ENCODE results near the gene CSF3R.

CSF3R gene

DNA sequence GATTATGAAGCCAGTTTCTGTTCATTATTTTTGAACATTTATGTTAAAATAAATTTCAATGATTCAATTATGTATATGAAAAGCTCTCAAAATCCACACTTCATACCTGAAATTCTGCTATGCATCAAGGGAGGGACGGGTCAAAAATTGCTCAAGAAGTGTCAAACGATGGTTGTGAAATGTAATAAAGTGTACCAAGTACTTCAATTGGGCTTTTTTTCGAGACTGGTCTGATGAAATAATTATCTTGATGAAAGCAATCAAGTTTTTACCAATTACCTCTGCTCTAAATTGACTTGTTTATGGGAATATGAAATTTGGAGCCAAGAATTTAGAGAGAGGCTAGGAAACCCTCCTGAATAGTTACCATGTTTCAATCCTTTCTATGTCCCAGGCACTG lies 40.4 kb downstream of the CSF3R start:
- no peaks in the 10 kb centered on the region for H3K9me3 Mint-ChIP-seq
- H3K4me1 Mint-ChIP-seq: no peaks in the 10 kb centered on the region
- peaks cover 7% of the 10 kb centered on the region for H3K36me3 Mint-ChIP-seq (ENCODE audit: low read depth)
- no peak overlapping the region for H3K4me3 Mint-ChIP-seq
- no peak overlapping the region for H3K27ac Mint-ChIP-seq
- H3K27me3 Mint-ChIP-seq (ENCODE audit: low read depth): no peaks in the 10 kb centered on the region
- TF ChIP-seq, protein P1, sequence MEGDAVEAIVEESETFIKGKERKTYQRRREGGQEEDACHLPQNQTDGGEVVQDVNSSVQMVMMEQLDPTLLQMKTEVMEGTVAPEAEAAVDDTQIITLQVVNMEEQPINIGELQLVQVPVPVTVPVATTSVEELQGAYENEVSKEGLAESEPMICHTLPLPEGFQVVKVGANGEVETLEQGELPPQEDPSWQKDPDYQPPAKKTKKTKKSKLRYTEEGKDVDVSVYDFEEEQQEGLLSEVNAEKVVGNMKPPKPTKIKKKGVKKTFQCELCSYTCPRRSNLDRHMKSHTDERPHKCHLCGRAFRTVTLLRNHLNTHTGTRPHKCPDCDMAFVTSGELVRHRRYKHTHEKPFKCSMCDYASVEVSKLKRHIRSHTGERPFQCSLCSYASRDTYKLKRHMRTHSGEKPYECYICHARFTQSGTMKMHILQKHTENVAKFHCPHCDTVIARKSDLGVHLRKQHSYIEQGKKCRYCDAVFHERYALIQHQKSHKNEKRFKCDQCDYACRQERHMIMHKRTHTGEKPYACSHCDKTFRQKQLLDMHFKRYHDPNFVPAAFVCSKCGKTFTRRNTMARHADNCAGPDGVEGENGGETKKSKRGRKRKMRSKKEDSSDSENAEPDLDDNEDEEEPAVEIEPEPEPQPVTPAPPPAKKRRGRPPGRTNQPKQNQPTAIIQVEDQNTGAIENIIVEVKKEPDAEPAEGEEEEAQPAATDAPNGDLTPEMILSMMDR (IDR thresholded peaks at IDR 0.05; ENCODE audit: unreplicated experiment in 3 of 3): no peak

GRCh38 chr1:36440646-36441045 lies 42.1 kb downstream of the CSF3R start:
- Mint-ChIP-seq H3K4me3 (no peak overlapping the region), H3K9me3 (no peaks in the 10 kb centered on the region), H3K27ac (peak overlapping the region in 1 of 3 experiments; percentile 85), H3K4me1 (no peaks in the 10 kb centered on the region), H3K36me3 (ENCODE audit: low read depth) (peaks cover 17% of the 10 kb centered on the region), H3K27me3 (ENCODE audit: low read depth) (no peaks in the 10 kb centered on the region)
- TF ChIP-seq, protein P1 (IDR thresholded peaks at IDR 0.05; ENCODE audit: unreplicated experiment in 3 of 3): no peak

DNA sequence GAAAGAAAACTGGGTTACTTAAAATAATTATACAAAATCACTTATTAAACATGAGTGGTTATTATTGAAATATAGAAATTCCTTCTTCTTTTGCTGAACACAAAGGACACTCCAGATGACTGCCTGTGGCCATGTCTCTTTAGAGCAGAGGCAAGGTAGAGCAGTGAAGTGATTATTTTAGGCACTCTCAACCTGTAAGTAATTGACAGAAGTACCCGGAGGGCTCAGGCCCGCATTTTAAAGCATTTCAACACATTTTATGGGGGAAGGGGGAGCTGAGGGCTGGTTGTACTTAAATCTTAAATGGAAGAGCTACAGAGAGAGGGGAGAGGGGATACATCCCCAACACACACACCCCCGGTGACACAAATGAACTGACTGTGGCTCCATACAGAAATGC lies 42.7 kb downstream of the CSF3R start:
- Mint-ChIP-seq H3K27ac (peak overlapping the region in 1 of 3 experiments; percentile 85), H3K27me3 (ENCODE audit: low read depth) (no peaks in the 10 kb centered on the region), H3K4me3 (no peak overlapping the region), H3K4me1 (no peaks in the 10 kb centered on the region), H3K9me3 (no peaks in the 10 kb centered on the region), H3K36me3 (ENCODE audit: low read depth) (peaks cover 17% of the 10 kb centered on the region)
- TF ChIP-seq, protein P1 (IDR thresholded peaks at IDR 0.05; ENCODE audit: unreplicated experiment in 3 of 3): no peak

DNA sequence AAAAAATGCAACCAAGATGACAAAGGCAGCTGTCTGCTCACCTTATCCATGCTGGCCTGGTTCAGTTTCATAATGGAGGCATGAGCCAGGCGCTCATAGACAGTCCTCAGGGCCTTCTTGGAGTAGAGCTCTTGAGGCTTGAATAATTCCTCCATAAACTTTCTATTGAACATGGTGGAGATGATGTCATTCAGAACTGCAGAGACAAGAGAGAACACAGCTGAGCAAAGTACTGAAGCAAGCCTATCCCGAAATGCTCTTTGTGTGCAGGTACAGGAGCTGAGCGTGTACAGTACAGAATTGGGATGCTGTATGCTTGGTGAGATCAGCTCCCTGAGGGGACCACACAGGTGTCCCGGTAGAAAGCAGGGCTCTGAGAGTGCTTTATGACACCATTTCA lies 44.0 kb downstream of the CSF3R start:
- no peaks in the 10 kb centered on the region for H3K27me3 Mint-ChIP-seq (ENCODE audit: low read depth)
- H3K27ac Mint-ChIP-seq: no peak overlapping the region
- peaks cover 17% of the 10 kb centered on the region for H3K36me3 Mint-ChIP-seq (ENCODE audit: low read depth)
- no peaks in the 10 kb centered on the region for H3K4me1 Mint-ChIP-seq
- H3K9me3 Mint-ChIP-seq: no peaks in the 10 kb centered on the region
- no peak overlapping the region for H3K4me3 Mint-ChIP-seq
- TF ChIP-seq, protein P1 (IDR thresholded peaks at IDR 0.05; ENCODE audit: unreplicated experiment in 3 of 3): no peak

GRCh38 chr1:36436821-36437220 lies 45.9 kb downstream of the CSF3R start:
- H3K27me3 Mint-ChIP-seq (ENCODE audit: low read depth): no peaks in the 10 kb centered on the region
- TF ChIP-seq, protein P1 (IDR thresholded peaks at IDR 0.05; ENCODE audit: unreplicated experiment in 3 of 3): no peak
- peaks cover 24% of the 10 kb centered on the region for H3K36me3 Mint-ChIP-seq (ENCODE audit: low read depth)
- H3K9me3 Mint-ChIP-seq: no peaks in the 10 kb centered on the region
- H3K27ac Mint-ChIP-seq: no peak overlapping the region
- peaks cover 6% of the 10 kb centered on the region for H3K4me1 Mint-ChIP-seq
- H3K4me3 Mint-ChIP-seq: no peak overlapping the region

DNA sequence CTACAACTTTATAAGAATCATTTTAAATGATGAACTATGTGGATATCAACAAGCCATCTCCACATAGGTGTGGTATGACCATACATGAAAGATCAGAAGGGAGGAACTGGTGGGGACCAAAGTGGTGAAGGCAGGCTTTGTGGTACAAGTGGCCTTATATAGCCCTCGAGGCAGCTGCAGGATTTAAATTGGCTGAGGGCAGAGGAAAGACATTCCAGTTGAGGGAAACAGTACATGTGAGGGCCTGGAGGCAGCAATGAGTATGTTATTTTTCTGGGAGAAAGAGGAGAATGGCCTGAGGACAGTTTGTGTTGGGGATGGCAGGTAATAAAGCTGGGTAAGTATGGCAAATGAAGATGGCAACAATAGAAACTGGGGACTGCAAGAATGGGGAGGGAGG lies 49.6 kb downstream of the CSF3R start:
- Mint-ChIP-seq H3K4me3 (no peak overlapping the region), H3K27ac (peak overlapping the region; percentile 25 to 47 (median 28)), H3K9me3 (no peaks in the 10 kb centered on the region), H3K4me1 (peaks cover 6% of the 10 kb centered on the region), H3K36me3 (ENCODE audit: low read depth) (peaks cover 34% of the 10 kb centered on the region), H3K27me3 (ENCODE audit: low read depth) (no peaks in the 10 kb centered on the region)
- TF ChIP-seq, protein P1 (IDR thresholded peaks at IDR 0.05; ENCODE audit: unreplicated experiment in 3 of 3): no peak

All from nephron (organoid).